ENCODE measurements around the gene MINAR1. TPM values are rescaled to one million over a fixed set of nuclear protein-coding genes. Genes with fewer than 3 reads are reported as not detected.
"Not testable (repeated sequence)": the region's sequence is repeated elsewhere in the genome, so short reads cannot be mapped to it uniquely, and the experiment has no call there.

MINAR1 gene
- total and polyA plus RNA-seq, 8 donors: 0.50 to 1.0 (median 0.66) TPM

DNA sequence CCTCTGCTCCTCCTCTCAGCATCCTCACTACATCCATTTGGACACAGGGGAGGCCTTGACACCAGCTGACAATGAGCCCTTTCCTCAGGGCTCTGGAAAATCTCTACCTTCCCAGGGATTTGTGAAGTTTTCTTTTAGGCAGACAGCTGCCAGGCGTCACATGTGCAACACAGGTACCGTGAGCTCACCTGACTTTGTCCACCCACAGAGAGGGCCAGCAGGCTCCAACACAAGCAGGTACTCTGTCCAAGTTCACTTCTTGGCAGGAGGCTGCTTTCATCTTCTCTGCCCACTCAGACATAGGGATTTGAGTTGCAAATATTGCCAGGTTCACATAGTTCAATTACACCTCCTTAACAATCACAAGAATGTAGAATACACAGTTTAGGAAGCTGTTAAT is 15.3 kb upstream of the MINAR1 start:
- H3K36me3 ChIP-seq: no peaks in the 10 kb centered on the region
- ATAC-seq: no peak
- peaks cover 0 to 10% of the 10 kb centered on the region in 2 donors for H3K27me3 ChIP-seq
- no peak overlapping the region for H3K4me3 ChIP-seq
- no peak overlapping the region for H3K27ac ChIP-seq
- intact Hi-C loops (cut with DNase I): no loop called here
- no peaks in the 10 kb centered on the region for H3K9me3 ChIP-seq
- DNase-seq: no peak
- H3K4me1 ChIP-seq: no peaks in the 10 kb centered on the region
- TF ChIP-seq, protein P1, sequence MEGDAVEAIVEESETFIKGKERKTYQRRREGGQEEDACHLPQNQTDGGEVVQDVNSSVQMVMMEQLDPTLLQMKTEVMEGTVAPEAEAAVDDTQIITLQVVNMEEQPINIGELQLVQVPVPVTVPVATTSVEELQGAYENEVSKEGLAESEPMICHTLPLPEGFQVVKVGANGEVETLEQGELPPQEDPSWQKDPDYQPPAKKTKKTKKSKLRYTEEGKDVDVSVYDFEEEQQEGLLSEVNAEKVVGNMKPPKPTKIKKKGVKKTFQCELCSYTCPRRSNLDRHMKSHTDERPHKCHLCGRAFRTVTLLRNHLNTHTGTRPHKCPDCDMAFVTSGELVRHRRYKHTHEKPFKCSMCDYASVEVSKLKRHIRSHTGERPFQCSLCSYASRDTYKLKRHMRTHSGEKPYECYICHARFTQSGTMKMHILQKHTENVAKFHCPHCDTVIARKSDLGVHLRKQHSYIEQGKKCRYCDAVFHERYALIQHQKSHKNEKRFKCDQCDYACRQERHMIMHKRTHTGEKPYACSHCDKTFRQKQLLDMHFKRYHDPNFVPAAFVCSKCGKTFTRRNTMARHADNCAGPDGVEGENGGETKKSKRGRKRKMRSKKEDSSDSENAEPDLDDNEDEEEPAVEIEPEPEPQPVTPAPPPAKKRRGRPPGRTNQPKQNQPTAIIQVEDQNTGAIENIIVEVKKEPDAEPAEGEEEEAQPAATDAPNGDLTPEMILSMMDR (IDR thresholded peaks at IDR 0.05): no peak

DNA sequence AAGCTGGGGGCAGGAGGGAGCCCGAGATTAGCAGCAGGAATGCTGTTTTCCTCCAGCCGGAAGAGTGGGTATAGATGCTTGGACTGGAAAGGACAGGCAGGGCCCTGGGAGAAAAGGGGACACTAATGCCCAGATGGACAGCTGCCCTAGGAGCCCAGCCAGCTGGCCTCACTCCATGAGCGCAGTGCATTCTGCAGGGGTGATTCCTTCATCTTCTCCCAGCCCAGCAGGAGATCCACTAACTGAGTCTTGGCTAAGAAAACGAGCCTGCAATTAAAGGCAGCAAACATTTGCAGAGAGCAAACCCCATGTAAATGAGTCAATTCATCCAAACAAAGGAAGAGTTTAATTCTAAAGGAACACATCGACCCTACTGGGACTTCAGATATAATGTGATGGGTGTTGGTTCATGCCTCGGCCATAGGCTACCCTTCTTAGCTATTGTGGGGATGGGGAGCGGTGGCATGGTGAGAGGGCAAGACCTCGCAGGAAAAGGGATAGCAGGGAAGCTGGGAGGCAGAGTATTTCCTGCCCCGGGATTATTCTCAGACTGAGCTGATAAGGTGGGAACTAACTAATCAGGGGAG is 13.3 kb upstream of the MINAR1 start:
- Histone ChIP-seq H3K27ac (no peak overlapping the region), H3K9me3 (no peaks in the 10 kb centered on the region), H3K27me3 (peaks cover 0 to 10% of the 10 kb centered on the region in 2 donors), H3K36me3 (no peaks in the 10 kb centered on the region), H3K4me1 (no peaks in the 10 kb centered on the region), H3K4me3 (no peak overlapping the region)
- ATAC-seq (no peak), DNase-seq (no peak)
- intact Hi-C loops (cut with DNase I): no loop called here
- TF ChIP-seq, protein P1 (IDR thresholded peaks at IDR 0.05): no peak

GRCh38 chr15:79425591-79426295 is 6.4 kb upstream of the MINAR1 start:
- peaks cover 11 to 50% of the 10 kb centered on the region in 2 donors for H3K27me3 ChIP-seq
- H3K27ac ChIP-seq: no peak overlapping the region
- no peaks in the 10 kb centered on the region for H3K4me1 ChIP-seq
- no peaks in the 10 kb centered on the region for H3K36me3 ChIP-seq
- TF ChIP-seq, protein P1 (IDR thresholded peaks at IDR 0.05): no peak
- H3K4me3 ChIP-seq: no peak overlapping the region
- H3K9me3 ChIP-seq: no peaks in the 10 kb centered on the region
- ATAC-seq: no peak
- DNase-seq: no peak
- intact Hi-C loops (cut with DNase I): no loop called here

DNA sequence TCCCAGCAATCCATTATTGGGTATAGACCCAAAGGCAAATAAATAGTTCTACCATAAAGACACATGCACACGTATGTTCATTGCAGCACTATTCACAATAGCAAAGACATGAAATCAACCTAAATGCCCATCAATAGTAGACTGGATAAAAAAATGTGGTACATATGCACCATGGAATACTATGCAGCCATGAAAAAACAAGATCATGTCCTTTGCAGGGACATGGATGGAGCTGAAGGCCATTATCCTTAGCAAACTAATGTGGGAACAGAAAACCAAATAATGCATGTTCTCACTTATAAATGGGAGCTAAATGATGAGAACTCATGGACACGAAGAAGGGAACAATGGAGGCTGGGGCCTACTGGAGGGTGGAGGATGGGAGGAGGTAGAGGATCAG is 5.2 kb upstream of the MINAR1 start:
- intact Hi-C loops (cut with DNase I); H3K4me3 ChIP-seq; H3K4me1 ChIP-seq; ATAC-seq; H3K36me3 ChIP-seq; H3K27ac ChIP-seq; H3K9me3 ChIP-seq; DNase-seq: not testable (repeated sequence)
- peaks cover 19 to 56% of the 10 kb centered on the region in 2 donors for H3K27me3 ChIP-seq

DNA sequence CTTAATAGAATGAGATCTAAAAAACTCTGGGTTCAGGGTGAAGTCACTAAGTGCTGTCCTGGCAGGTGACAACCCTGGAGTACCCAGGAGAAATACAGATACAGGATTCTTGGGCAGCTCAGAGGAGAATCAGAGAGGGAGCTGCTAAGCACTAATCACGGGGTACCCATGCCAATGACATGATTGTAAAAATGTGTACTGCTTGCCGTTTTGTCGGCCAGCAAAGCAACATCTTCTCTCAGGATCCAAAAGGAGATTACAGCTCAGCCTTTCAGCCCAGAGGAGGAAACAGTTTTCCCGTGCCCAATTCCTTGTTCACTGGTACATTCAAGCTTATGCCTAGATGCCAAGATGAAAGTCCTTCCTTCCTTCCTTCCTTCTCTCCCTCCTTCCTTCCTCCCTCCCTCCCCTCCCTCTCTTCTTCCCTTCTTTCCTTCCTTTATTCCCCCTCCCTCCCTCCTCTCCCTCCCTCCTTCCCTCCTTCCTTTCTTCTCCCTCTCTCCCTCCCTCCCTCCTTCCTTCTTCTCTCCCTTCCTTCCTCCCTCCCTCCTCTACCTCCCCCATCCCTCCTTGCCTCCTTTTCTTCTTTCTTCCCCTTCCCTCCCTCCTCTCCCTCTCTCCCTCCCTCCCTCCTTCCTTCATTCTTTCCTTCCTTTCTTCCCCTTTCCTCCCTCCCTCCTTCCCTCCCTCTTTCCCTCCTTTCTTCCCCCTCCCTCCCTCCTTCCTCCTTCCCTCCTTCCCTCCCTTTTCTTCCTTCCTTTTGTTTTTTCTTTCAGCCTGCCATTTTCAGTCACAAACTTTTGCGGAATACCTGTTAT is 4.1 kb upstream of the MINAR1 start:
- no peak for ATAC-seq
- Histone ChIP-seq H3K9me3 (no peaks in the 10 kb centered on the region), H3K27me3 (peaks cover 30 to 67% of the 10 kb centered on the region in 2 donors), H3K27ac (no peak overlapping the region), H3K4me3 (no peak overlapping the region), H3K36me3 (no peaks in the 10 kb centered on the region), H3K4me1 (peaks cover 0 to 17% of the 10 kb centered on the region in 2 donors)
- intact Hi-C loops (cut with DNase I): no loop called here
- DNase-seq: no peak
- TF ChIP-seq, protein P1 (IDR thresholded peaks at IDR 0.05): no peak
